Measurements from ENCODE around the gene TNS3.

DNA sequence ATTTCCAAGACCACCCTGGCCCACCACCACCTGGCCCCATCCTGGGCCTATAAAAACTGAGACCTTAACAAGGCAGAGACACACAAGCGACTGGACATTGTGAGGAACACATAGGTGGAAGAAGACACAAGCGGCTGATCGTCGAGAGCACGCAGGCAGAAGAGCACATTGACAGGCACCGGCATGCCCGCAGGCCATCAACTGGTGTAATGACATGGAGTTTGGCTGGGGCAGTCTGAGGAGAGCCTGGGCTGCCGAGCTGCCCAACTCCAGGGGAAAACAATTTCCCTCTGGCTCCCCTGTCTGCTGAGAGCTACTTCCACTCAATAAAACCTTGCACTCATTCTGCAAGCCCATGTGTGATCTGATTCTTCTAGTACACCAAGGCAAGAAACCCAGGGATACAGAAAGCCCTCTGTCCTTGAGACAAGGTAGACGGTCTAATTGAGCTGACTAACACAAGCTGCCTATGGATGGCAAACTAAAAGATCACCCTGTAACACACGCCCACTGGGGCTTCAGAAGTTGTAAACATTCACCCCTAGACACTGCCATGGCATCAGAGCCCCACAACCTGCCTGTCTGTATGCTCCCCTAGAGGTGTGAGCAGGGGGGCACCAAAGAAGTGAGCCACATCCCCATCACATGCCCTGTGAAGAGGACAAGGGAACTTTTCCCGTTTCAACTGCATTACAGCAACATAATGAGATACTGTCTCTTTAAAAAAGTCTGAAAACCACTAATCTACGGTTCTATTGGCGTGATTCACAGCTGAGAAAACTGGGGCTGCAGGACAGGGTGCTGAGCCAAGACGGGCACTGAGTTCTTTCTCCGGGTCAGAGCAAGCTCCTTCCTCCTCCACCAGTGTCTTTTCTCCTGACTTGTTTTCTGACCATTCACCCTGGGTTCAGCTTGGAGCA lies 18.5 kb upstream of the TNS3 start:
- TF ChIP-seq, protein P1, sequence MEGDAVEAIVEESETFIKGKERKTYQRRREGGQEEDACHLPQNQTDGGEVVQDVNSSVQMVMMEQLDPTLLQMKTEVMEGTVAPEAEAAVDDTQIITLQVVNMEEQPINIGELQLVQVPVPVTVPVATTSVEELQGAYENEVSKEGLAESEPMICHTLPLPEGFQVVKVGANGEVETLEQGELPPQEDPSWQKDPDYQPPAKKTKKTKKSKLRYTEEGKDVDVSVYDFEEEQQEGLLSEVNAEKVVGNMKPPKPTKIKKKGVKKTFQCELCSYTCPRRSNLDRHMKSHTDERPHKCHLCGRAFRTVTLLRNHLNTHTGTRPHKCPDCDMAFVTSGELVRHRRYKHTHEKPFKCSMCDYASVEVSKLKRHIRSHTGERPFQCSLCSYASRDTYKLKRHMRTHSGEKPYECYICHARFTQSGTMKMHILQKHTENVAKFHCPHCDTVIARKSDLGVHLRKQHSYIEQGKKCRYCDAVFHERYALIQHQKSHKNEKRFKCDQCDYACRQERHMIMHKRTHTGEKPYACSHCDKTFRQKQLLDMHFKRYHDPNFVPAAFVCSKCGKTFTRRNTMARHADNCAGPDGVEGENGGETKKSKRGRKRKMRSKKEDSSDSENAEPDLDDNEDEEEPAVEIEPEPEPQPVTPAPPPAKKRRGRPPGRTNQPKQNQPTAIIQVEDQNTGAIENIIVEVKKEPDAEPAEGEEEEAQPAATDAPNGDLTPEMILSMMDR (IDR thresholded peaks at IDR 0.05), result no peak
- TF ChIP-seq POLR2A (IDR thresholded peaks at IDR 0.05), result no peak

All from uterus (tissue), 2 donors.